CD4-positive, CD25-positive, alpha-beta regulatory T cell (primary cell): ENCODE data around the gene KLF11. TPM values are rescaled to one million over a fixed set of nuclear protein-coding genes. Genes with fewer than 3 reads are reported as not detected.

Experiments
- ATAC-seq, 2 donors: fragments of 150-1000 bp; cut with Tn5 transposase; one replicate each; pipeline ENCODE4 v1.10.0; 2021; ENCODE audit warnings: low read depth in 2 of 2, moderate number of reproducible peaks in 2 of 2, moderate library complexity in 1 of 2
- DNase-seq, 3 donors: peaks; one replicate each; pipeline versions ENCODE4 v3.0.0 to v3.0.0-alpha.2; 2012 to 2022; ENCODE audit warnings: mixed read lengths in 1 of 3
- H3K27ac ChIP-seq: one replicate; pipeline ENCODE4 v1.7.0; 2013; ENCODE audit warnings: mild to moderate bottlenecking, low read length; ENCODE audit not compliant: insufficient read depth, poor library complexity, severe bottlenecking
- H3K27me3 ChIP-seq: one replicate; pipeline ENCODE4 v1.7.0; 2013; ENCODE audit warnings: low read length; ENCODE audit not compliant: control insufficient read depth, insufficient read depth
- H3K36me3 ChIP-seq: one replicate; pipeline ENCODE4 v1.7.0; 2013; ENCODE audit warnings: mild to moderate bottlenecking, low read length, moderate library complexity; ENCODE audit not compliant: control insufficient read depth, insufficient read depth
- H3K4me1 ChIP-seq: 2 replicates; pipeline ENCODE4 v1.7.0; 2013; ENCODE audit warnings: mild to moderate bottlenecking, low read length; ENCODE audit not compliant: insufficient read depth, control insufficient read depth, poor library complexity, severe bottlenecking
- H3K4me3 ChIP-seq: one replicate; pipeline ENCODE4 v1.7.0; 2013; ENCODE audit warnings: low read depth, mild to moderate bottlenecking, low read length, moderate library complexity
- H3K9me3 ChIP-seq, 2 experiments: 1 replicate in 1 of 2; 2 replicates in 1 of 2; pipeline ENCODE4 v1.7.0; 2013; ENCODE audit warnings: low read length in 2 of 2, mild to moderate bottlenecking in 1 of 2, moderate library complexity in 1 of 2; ENCODE audit not compliant: control insufficient read depth in 2 of 2
- H3K27ac Mint-ChIP-seq, 3 donors: one replicate each; pipeline ENCODE4 v1.8.0; 2020 to 2022; ENCODE audit warnings: mild to moderate bottlenecking in 3 of 3, mixed read lengths in 3 of 3, moderate library complexity in 2 of 3
- H3K27me3 Mint-ChIP-seq: one replicate; pipeline ENCODE4 v1.8.0; 2022; ENCODE audit warnings: mild to moderate bottlenecking, mixed read lengths
- H3K36me3 Mint-ChIP-seq: one replicate; pipeline ENCODE4 v1.8.0; 2020; ENCODE audit warnings: mixed read lengths
- H3K4me1 Mint-ChIP-seq, 4 donors: one replicate each; pipeline ENCODE4 v1.8.0; 2020 to 2022; ENCODE audit warnings: mixed read lengths in 4 of 4, mild to moderate bottlenecking in 1 of 4
- H3K4me3 Mint-ChIP-seq, 4 donors: one replicate each; pipeline ENCODE4 v1.8.0; 2020 to 2022; ENCODE audit warnings: mild to moderate bottlenecking in 4 of 4, mixed read lengths in 4 of 4, moderate library complexity in 3 of 4
- H3K9me3 Mint-ChIP-seq, 7 donors: one replicate each; pipeline ENCODE4 v1.8.0; 2020 to 2022; ENCODE audit warnings: mixed read lengths in 7 of 7, mild to moderate bottlenecking in 3 of 7, moderate library complexity in 2 of 7
- polyA plus RNA-seq, 4 donors: library from polyadenylated mRNA; unstranded; fragments of 300-500 nt; fragmentation: Illumina TruSeq; gene quantifications; one replicate each; pipeline ENCODE4 v1.2.3, GENCODE V29; 2021
- total RNA-seq: library from RNA; stranded (reverse); gene quantifications from one replicate; pipeline ENCODE4 v1.2.3, GENCODE V29; 2022

Gene KLF11
- total and polyA plus RNA-seq, 5 donors from 2014 or later = 5.9 to 38.9 (median 11.8) TPM

DNA sequence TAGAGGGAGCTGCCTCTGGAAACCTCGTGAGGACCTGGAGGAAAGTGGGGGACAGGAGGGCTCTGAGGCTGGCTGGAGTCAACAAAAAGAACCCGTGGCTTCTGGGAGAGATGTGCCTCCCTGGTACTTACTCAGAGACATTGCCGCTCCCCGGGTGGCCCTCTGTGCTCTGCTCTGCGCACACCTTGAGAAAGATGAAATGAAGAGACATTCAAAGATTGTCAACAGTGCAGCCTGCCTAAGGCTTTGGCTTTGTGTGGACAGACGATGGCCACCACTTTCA, 22.4 kb downstream of the KLF11 start:
- H3K36me3 Mint-ChIP-seq = no peaks in the 10 kb centered on the region
- Histone ChIP-seq H3K27ac (no peak overlapping the region), H3K9me3 (no peaks in the 10 kb centered on the region), H3K4me1 (peaks cover 4% of the 10 kb centered on the region), H3K4me3 (no peak overlapping the region), H3K27me3 (no peaks in the 10 kb centered on the region), H3K36me3 (no peaks in the 10 kb centered on the region)
- peaks cover 0 to 3% (median 0%) of the 10 kb centered on the region in 4 donors for H3K4me1 Mint-ChIP-seq
- no peak overlapping the region for H3K4me3 Mint-ChIP-seq
- H3K9me3 Mint-ChIP-seq = peaks cover 0 to 5% (median 4%) of the 10 kb centered on the region in 7 donors
- no peak overlapping the region for H3K27ac Mint-ChIP-seq
- no peak for ATAC-seq
- DNase-seq = no peak
- peaks cover 14% of the 10 kb centered on the region for H3K27me3 Mint-ChIP-seq

DNA sequence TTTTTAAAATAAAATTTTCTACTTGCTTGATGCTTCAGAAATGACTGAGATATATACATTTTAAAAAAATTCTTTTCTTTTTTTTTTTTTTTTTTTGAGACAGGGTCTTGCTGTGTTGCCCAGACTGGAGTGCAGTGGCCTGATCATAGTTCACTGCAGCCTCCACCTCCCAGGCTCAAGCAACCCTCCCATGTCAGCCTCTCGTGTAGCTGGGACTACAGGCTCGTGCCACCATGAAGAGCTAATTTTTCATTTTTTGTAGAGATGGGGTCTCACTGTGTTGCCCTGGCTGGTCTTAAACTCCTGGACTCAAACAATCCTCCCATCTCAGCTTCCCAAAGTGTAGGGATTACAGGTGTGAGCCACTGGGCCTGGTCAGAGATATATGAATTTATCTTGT, 24.0 kb downstream of the KLF11 start:
- H3K27me3 Mint-ChIP-seq = peaks cover 20% of the 10 kb centered on the region
- H3K4me1 Mint-ChIP-seq = peaks cover 0 to 3% (median under 1%) of the 10 kb centered on the region in 4 donors
- peak overlapping the region in 1 of 3 donors; percentile 40 for H3K27ac Mint-ChIP-seq
- H3K27me3 ChIP-seq = no peaks in the 10 kb centered on the region
- H3K36me3 Mint-ChIP-seq = no peaks in the 10 kb centered on the region
- no peaks in the 10 kb centered on the region for H3K9me3 ChIP-seq
- H3K9me3 Mint-ChIP-seq = peaks cover 0 to 5% (median 4%) of the 10 kb centered on the region in 7 donors
- peaks cover 4% of the 10 kb centered on the region for H3K4me1 ChIP-seq
- ATAC-seq = no peak
- DNase-seq = no peak
- no peak overlapping the region for H3K4me3 ChIP-seq
- H3K27ac ChIP-seq = no peak overlapping the region
- H3K4me3 Mint-ChIP-seq = no peak overlapping the region
- H3K36me3 ChIP-seq = no peaks in the 10 kb centered on the region

DNA sequence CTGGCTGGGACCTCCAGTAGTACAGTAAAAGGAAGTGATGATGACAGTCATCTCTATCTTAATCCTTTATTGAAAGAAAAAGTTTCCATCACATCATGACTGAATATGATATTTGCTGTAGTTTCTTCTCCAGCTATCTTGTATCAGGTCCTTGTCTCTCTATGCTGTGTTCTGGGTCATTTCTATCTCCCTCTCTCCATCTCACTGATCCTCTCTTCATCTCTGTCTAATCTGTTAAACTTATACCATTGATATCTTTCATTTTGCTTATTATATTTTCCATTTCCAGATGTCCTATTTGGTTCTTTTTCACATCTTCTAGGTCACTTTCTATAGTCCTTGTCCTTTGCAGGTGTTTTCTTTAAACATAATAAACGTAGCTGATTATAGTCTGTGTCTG, 24.5 kb downstream of the KLF11 start:
- Mint-ChIP-seq H3K4me1 (peaks cover 0 to 7% (median 5%) of the 10 kb centered on the region in 4 donors), H3K9me3 (peaks cover 0 to 5% (median 4%) of the 10 kb centered on the region in 7 donors), H3K27me3 (peaks cover 25% of the 10 kb centered on the region), H3K4me3 (no peak overlapping the region), H3K36me3 (no peaks in the 10 kb centered on the region), H3K27ac (peak overlapping the region in 1 of 3 donors; percentile 67)
- no peaks in the 10 kb centered on the region for H3K27me3 ChIP-seq
- DNase-seq (no peak), ATAC-seq (no peak)
- peaks cover 9% of the 10 kb centered on the region for H3K4me1 ChIP-seq
- no peaks in the 10 kb centered on the region for H3K9me3 ChIP-seq
- H3K36me3 ChIP-seq = no peaks in the 10 kb centered on the region
- H3K27ac ChIP-seq = no peak overlapping the region
- no peak overlapping the region for H3K4me3 ChIP-seq

DNA sequence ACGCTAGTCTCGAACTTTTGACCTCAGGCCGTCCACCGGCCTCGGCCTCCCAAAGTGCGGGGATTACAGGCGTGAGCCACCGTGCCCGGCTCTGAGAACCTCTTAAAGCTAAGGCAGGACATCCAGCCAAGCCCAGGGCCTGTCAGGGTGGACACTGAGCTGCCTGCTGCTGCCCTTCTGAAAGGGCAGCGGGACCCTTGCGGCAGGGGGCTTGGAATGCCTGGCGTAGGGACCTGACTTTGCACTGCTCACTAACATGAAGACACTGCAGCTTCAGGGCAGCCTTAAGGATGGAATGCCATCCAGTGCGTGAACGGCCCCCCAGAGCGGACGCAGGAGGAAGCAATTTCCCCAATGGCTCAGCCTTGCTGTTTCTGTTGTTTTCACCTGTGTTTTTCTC, 27.8 kb downstream of the KLF11 start:
- no peak for DNase-seq
- Mint-ChIP-seq H3K9me3 (peaks cover 0 to 5% (median 4%) of the 10 kb centered on the region in 7 donors), H3K4me1 (peaks cover 0 to 7% (median 4%) of the 10 kb centered on the region in 4 donors), H3K27me3 (peaks cover 44% of the 10 kb centered on the region), H3K4me3 (no peak overlapping the region), H3K36me3 (no peaks in the 10 kb centered on the region), H3K27ac (no peak overlapping the region)
- Histone ChIP-seq H3K4me1 (peaks cover 5% of the 10 kb centered on the region), H3K4me3 (no peak overlapping the region), H3K27ac (no peak overlapping the region), H3K27me3 (peaks cover 6% of the 10 kb centered on the region), H3K36me3 (no peaks in the 10 kb centered on the region), H3K9me3 (no peaks in the 10 kb centered on the region)
- no peak for ATAC-seq

DNA sequence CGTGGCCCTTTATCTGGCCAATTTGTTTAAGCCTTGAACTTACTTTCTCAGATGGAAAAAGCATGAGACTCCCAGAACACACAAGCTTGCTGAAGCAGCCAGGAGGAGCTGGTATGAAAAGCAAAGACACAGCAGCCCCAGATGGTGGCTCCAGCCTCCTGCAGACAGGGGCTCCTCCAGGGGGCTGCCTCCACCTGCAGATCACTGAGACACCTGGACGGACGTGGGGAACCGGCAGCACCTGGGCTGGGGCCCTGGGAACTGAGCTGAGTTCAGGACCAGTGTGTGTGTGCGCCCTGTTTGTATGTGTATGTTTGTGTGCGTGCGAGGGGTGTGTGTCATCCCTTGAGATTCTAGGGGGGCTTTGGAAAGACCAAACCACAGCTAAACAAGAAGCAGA, 28.2 kb downstream of the KLF11 start:
- H3K9me3 ChIP-seq = no peaks in the 10 kb centered on the region

DNA sequence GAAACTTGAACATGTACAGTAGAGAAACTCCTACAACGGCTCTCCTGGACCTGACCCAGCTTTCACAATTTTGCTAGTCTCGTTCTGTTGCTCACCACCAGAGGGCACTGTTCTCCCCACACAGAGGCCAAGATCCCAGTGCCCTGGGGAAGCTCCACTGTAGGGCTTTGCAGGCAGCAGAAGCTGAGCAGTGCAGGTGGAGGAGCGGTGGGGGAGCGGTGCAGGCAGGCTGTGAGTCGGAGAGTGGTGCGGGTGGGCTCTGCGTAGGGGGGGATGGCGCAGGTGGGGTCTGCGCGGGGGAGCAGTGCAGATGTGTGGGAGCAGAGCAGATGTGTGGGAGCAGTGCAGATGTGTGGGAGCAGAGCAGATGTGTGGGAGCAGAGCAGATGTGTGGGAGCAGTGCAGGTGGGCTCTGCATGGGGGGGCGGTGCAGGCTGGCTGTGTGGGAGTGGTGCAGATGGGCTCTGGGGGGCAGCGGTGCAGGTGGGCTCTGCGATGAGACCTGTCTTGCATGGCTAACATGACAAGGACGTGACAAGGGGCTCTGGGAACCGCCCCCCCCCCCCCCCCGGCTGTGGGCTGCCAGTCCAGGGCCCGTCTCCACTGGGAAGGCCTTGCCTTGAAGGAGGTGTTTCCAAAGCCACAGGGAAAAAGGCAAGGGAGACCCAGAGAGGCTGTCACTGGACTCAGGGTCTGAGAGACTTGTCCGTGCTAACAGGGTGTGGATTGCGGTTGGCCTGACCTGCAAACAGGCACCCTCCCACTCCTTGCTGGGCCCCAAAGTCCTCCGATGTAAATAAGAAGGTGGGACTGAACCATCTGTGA, 29.5 kb downstream of the KLF11 start:
- Histone ChIP-seq H3K4me3 (no peak overlapping the region), H3K27me3 (peaks cover 10% of the 10 kb centered on the region), H3K4me1 (peaks cover 5% of the 10 kb centered on the region), H3K9me3 (no peaks in the 10 kb centered on the region), H3K36me3 (no peaks in the 10 kb centered on the region), H3K27ac (no peak overlapping the region)
- Mint-ChIP-seq H3K9me3 (peaks cover 0 to 4% (median 2%) of the 10 kb centered on the region in 7 donors), H3K36me3 (no peaks in the 10 kb centered on the region), H3K4me1 (peaks cover 0 to 12% (median 4%) of the 10 kb centered on the region in 4 donors), H3K27ac (no peak overlapping the region), H3K27me3 (peaks cover 59% of the 10 kb centered on the region), H3K4me3 (no peak overlapping the region)
- peak; percentile 67 to 85 (median 78) for DNase-seq
- ATAC-seq = peak; percentile 87 to 91

More for the DNA sequence above, 28.2 kb downstream of the KLF11 start:
- DNase-seq (no peak), ATAC-seq (no peak)
- Histone ChIP-seq H3K27ac (no peak overlapping the region), H3K4me3 (no peak overlapping the region), H3K4me1 (peaks cover 5% of the 10 kb centered on the region), H3K36me3 (no peaks in the 10 kb centered on the region), H3K27me3 (peaks cover 9% of the 10 kb centered on the region)
- peaks cover 0 to 5% (median 4%) of the 10 kb centered on the region in 7 donors for H3K9me3 Mint-ChIP-seq
- peaks cover 48% of the 10 kb centered on the region for H3K27me3 Mint-ChIP-seq
- H3K36me3 Mint-ChIP-seq = no peaks in the 10 kb centered on the region
- no peak overlapping the region for H3K27ac Mint-ChIP-seq
- no peak overlapping the region for H3K4me3 Mint-ChIP-seq
- peaks cover 0 to 7% (median 4%) of the 10 kb centered on the region in 4 donors for H3K4me1 Mint-ChIP-seq

DNA sequence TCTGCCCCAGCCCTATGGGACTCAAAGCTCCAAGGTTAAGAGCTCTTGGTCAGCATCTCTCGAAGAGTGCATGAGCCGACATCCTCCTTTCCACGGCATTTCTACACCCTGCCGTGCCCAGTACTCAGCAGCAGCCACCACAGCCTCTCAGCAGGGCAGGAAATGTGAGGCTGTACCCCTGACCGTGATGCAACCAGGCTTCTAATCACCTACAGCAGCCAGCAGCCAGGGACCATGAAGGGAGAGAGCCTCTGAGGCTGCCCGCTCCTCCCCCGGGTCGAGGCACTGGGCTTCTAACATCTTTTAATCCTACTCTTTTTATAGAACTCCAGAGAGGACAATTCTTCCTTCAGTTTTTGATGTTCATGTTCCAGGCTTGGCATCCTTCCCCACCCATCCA, 30.4 kb downstream of the KLF11 start:
- H3K4me3 Mint-ChIP-seq = no peak overlapping the region
- peaks cover 60% of the 10 kb centered on the region for H3K27me3 Mint-ChIP-seq
- H3K27ac Mint-ChIP-seq = no peak overlapping the region
- no peaks in the 10 kb centered on the region for H3K9me3 ChIP-seq
- peaks cover 18% of the 10 kb centered on the region for H3K27me3 ChIP-seq
- H3K36me3 ChIP-seq = no peaks in the 10 kb centered on the region
- H3K9me3 Mint-ChIP-seq = no peaks in the 10 kb centered on the region
- H3K4me1 Mint-ChIP-seq = peaks cover under 1 to 12% (median 5%) of the 10 kb centered on the region in 4 donors
- H3K4me3 ChIP-seq = no peak overlapping the region
- no peak for ATAC-seq
- no peak overlapping the region for H3K27ac ChIP-seq
- no peaks in the 10 kb centered on the region for H3K36me3 Mint-ChIP-seq
- DNase-seq = no peak
- peaks cover 5% of the 10 kb centered on the region for H3K4me1 ChIP-seq

DNA sequence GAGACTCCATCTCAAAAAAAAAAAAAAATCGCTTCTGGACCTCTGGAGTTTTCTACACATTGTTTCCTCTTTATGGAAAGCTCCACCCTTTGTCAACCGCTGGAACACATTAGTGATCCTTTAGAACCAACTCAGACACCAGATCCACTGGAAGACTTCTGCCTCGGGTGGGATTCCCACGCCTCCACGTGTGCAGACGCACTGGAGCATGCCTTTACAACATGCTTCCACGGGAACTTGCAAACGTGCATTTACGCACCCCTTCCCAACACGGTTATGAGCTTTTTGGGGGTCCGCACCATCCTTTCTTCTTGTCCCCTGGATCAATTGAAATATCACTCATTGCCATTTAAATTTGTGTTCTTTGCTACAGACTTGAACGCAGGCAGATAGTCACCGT, 31.8 kb downstream of the KLF11 start:
- Histone ChIP-seq H3K4me3 (no peak overlapping the region), H3K36me3 (no peaks in the 10 kb centered on the region), H3K4me1 (peaks cover 14% of the 10 kb centered on the region), H3K27ac (no peak overlapping the region), H3K9me3 (no peaks in the 10 kb centered on the region), H3K27me3 (peaks cover 20% of the 10 kb centered on the region)
- Mint-ChIP-seq H3K4me1 (peaks cover 5 to 18% (median 9%) of the 10 kb centered on the region in 4 donors), H3K9me3 (no peaks in the 10 kb centered on the region), H3K36me3 (no peaks in the 10 kb centered on the region), H3K4me3 (no peak overlapping the region), H3K27me3 (peaks cover 67% of the 10 kb centered on the region), H3K27ac (no peak overlapping the region)
- ATAC-seq (no peak), DNase-seq (no peak)
